HG02588 (cell line): ENCODE data around the gene ARHGAP44.

Source experiments
- ATAC-seq: cut with Tn5 transposase; IDR thresholded peaks from one replicate; pipeline ENCODE4 v1.9.1; 2021; ENCODE audit warnings: mild to moderate bottlenecking, moderate library complexity; ENCODE audit not compliant: unreplicated experiment

The ARHGAP44 gene

DNA sequence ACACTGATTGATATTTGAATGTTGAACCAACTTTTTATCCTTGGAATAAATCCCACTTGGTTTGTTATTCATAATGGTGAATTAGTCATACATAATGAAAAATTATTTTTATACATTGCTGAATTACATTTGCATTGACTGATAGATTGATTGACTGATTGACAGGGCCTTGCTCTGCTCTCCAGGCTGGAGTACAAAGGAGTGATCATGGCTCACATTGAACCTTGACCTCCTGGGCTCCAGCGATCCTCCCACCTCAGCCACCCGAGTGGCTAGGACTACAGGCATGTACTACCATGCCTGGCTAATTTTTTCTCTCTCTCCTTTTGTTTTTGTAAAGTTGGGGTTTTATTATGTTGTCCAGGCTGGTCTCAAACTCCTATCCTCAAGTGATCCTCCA is 97.8 kb downstream of the ARHGAP44 start:
- no peak for ATAC-seq

GRCh38 chr17:12896180-12896785 is 107.0 kb downstream of the ARHGAP44 start:
- no peak for ATAC-seq

GRCh38 chr17:12898110-12898509 is 108.8 kb downstream of the ARHGAP44 start:
- ATAC-seq, result no peak

DNA sequence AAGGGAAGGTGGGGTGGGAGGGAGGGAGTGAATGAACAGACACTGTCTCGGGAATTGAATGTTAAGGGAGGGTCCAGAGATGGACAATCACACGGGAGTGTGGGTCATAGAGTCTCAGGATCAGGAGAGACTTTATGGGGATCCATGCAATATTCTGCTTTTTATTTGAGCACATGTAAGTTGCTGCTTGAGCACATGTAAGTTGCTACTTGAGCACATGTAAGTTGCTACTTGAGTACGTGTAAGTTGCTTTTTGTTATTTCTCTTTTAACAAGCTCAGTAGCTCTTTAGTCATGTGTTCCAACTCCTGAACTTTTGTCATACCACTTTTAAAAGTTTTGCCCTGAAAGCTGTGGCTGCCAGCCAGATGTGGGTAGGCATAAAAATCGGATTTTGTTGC is 110.3 kb downstream of the ARHGAP44 start:
- ATAC-seq, result no peak

DNA sequence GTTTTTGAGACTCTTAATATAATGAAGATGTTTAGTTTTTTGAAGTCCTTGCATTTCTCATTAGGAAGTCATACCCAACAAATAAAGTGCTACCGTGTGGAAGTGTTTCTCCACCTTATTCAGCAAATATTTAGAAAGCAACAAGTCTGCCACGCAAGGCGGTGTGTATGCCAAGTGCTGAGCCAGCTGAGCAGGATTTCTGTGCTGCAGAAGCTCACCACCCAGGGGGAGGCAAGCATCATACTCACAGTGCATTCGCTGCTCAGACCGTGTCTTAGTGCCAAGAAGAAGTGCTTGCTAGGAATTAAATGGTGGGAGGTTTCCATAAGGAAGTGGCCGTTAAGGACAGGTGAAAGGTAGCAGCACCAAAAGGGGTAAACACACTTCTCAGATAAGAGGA is 111.2 kb downstream of the ARHGAP44 start:
- ATAC-seq, result no peak

DNA sequence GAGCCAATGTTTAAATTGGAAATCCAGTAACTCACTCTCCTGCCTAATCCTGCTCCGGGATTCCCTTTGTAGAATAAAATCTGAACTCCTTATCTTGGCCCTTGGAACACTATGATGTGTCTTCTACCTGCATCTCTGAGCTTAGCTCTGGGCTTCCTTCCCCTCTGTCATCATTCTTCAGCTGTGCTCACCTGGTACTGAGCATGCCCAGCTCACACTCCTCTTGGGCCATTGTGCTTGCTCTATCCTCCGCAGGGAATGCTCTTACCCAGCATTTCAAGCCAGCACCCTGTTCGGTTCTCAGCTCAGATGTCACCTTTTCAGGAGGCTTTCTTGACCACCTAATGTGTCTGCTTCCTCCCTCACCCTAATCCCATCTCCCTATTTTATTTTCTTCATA is 112.7 kb downstream of the ARHGAP44 start:
- ATAC-seq, result no peak

GRCh38 chr17:12907477-12907876 is 118.2 kb downstream of the ARHGAP44 start:
- ATAC-seq, result no peak

- no peak for ATAC-seq
Observed at GRCh38 chr17:12909046-12909445, 119.7 kb downstream of the ARHGAP44 start.

- ATAC-seq, result no peak
Observed at GRCh38 chr17:12909511-12909910, 120.2 kb downstream of the ARHGAP44 start.

- no peak for ATAC-seq
Observed at GRCh38 chr17:12911239-12911638, 121.9 kb downstream of the ARHGAP44 start.

DNA sequence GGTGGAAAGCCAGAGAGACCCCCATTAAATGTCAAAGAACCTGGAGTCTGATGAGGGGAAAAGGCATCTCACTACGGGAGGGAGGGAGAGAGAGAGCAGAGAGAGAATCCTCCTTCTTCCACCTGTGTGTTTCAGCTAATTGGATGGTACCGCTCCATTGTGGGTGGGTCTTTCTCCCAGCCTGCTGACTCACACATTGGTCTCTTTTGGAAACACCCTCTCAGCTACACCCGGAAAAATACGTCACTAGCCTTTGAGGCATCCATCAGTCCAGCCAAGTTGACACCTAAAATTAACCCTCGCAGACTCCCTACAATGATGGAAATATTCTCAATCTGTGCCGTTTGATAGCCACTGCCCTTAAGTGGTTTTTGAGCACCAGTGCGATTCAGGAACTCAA is 128.1 kb downstream of the ARHGAP44 start:
- ATAC-seq, result no peak

DNA sequence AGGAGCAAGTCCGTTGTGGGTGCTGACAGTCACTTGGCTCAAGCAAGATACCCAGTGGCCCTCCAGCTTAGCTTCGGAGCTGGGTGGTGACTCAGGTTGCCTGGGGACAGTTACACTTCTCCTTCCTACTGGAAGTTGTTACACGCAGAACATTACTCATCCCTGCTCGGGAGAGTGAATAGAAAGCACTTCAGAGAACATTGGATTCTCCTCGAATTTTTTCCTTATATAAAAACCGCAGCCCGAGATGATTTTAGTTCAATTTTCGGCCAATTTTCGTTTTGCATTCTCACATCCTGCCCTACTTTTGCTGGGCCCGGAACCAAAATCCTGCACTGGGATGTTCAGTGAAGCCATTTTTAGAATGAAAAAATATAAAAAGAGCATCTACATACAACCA is 128.8 kb downstream of the ARHGAP44 start:
- no peak for ATAC-seq

DNA sequence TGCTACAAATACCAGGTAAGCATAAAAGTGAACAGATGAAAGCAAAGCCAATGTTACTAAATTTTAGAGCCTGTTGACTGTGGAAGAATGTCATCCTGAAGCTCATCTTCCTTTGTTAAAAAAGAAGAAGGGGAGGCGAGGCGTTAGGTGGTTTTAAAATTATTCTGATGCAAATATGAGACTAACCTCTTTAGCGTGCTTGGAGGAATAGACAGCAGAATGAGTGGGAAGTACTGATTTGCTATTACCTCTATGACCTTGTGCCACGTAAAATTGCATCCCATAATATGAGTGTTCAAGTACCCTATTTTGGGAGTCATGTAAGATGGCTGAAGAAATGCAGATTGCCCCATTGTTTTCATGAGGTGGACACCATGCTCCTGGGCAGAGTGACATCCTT is 132.8 kb downstream of the ARHGAP44 start:
- no peak for ATAC-seq

- no peak for ATAC-seq
Observed at GRCh38 chr17:12924614-12925013, 135.3 kb downstream of the ARHGAP44 start.

GRCh38 chr17:12927001-12927400 is 137.7 kb downstream of the ARHGAP44 start:
- ATAC-seq, result no peak

GRCh38 chr17:12927541-12928425 is 138.5 kb downstream of the ARHGAP44 start:
- no peak for ATAC-seq

GRCh38 chr17:12928736-12929135 is 139.4 kb downstream of the ARHGAP44 start:
- no peak for ATAC-seq

- ATAC-seq, result no peak
Observed at GRCh38 chr17:12936501-12936900, 147.2 kb downstream of the ARHGAP44 start.

DNA sequence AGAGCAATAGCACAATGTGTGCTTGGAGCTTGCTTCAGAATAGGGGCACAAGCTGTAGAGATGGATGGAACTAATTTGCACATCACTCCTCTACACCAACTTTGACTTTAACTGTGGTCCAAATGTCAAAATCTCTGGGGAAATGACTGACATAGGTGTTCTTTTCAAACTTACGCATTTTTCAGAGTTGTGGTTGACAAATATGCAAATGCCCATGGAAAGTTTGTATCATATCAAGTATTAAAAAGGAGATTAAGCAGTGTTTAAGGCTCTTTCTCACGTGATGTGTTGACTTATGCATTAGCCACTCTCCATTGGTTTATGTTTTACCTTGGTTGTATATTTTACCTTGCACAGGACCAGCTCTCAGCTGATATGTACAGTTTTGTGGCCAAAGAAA is 151.4 kb downstream of the ARHGAP44 start:
- ATAC-seq, result no peak

- ATAC-seq, result no peak
Observed at GRCh38 chr17:12947047-12947446, 157.7 kb downstream of the ARHGAP44 start.

DNA sequence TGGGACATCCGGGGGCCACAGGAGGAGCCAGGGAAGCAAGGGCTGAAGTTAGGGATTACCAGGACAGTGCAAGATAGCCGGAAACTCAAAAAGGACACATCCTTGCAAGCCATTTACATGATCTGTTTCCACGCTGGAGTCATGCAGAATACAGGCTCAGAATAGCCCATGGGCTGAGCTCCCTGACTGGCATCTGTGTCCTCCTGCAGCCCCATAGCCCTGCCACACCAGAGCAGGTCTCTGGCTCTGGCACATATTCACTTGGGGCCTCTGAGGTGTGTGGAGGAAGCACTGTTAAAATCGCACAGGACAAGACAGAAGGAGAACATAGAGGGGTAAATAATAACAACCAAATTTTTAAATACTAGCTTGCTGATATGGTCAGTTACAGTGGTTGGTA is 162.7 kb downstream of the ARHGAP44 start:
- no peak for ATAC-seq

GRCh38 chr17:12953156-12953555 is 163.9 kb downstream of the ARHGAP44 start:
- ATAC-seq, result no peak
